Neural progenitor cell (in vitro differentiated cells): ENCODE measurements around the gene ING1.

Experiments used
- CTCF ChIP-seq: fragments of 200-600 bp; sonication (generic); IDR thresholded peaks from 2 replicates; pipeline ENCODE4 v1.5.1; 2017; ENCODE audit warnings: antibody characterized with exemption, mild to moderate bottlenecking
- EZH2 ChIP-seq: fragments of 200-600 bp; sonication (generic); IDR thresholded peaks from 2 replicates; pipeline ENCODE4 v1.6.1; 2017; ENCODE audit warnings: antibody characterized with exemption, mild to moderate bottlenecking, moderate library complexity
- EZH2phosphoT487 ChIP-seq: fragments of 200-600 bp; sonication (generic); IDR thresholded peaks from 2 replicates; pipeline ENCODE4 v1.6.1; 2017; ENCODE audit warnings: antibody characterized with exemption

GRCh38 chr13:110665491-110666254 lies 47.8 kb upstream of the ING1 start:
- TF ChIP-seq CTCF = no peak
- no peak for TF ChIP-seq EZH2
- no peak for TF ChIP-seq EZH2phosphoT487
